GM12891 (cell line): ENCODE results near the gene FILIP1.
"Not testable (repeated sequence)": the region's sequence is repeated elsewhere in the genome, so short reads cannot be mapped to it uniquely, and the experiment has no call there.

ENCODE experiments used
- DNase-seq: peaks from one replicate; pipeline ENCODE4 v3.0.0; 2011; ENCODE audit warnings: low spot score; ENCODE audit not compliant: insufficient read length
- FAIRE-seq: peaks from 2 replicates; lab custom pipeline; 2011; peaks lifted over from hg19 to GRCh38; lab: Jason Lieb, UNC
- PAX5 ChIP-seq: IDR thresholded peaks from 2 replicates; pipeline ENCODE4 v1.6.1; 2011; ENCODE audit warnings: low read length, moderate library complexity, mild to moderate bottlenecking; ENCODE audit not compliant: insufficient read depth, severe bottlenecking
- POLR2A ChIP-seq: IDR thresholded peaks from 2 replicates; pipeline ENCODE4 v1.6.1; 2011; ENCODE audit warnings: low read depth, low read length, control low read depth
- POLR2AphosphoS5 ChIP-seq: IDR thresholded peaks from 2 replicates; pipeline ENCODE4 v1.6.1; 2011; ENCODE audit warnings: low read depth, low read length, control low read depth
- POU2F2 ChIP-seq: IDR thresholded peaks from 2 replicates; pipeline ENCODE4 v1.6.1; 2011; ENCODE audit warnings: low read depth, mild to moderate bottlenecking, control low read depth, low read length, moderate library complexity
- SPI1 ChIP-seq: IDR thresholded peaks from 2 replicates; pipeline ENCODE4 v1.6.1; 2011; ENCODE audit warnings: low read depth, low read length, control low read depth
- TAF1 ChIP-seq: IDR thresholded peaks from 2 replicates; pipeline ENCODE4 v1.6.1; 2011; ENCODE audit warnings: low read depth, low read length, control low read depth

The FILIP1 gene

GRCh38 chr6:75414445-75415021 lies 79.1 kb downstream of the FILIP1 start:
- FAIRE-seq: no peak
- TF ChIP-seq POLR2A: no peak
- TF ChIP-seq TAF1: no peak
- no peak for DNase-seq

- FAIRE-seq (no peak), DNase-seq (no peak)
- TF ChIP-seq POLR2A: no peak
- no peak for TF ChIP-seq TAF1
- no peak for TF ChIP-seq POU2F2
- no peak for TF ChIP-seq SPI1
- TF ChIP-seq POLR2AphosphoS5: no peak
- no peak for TF ChIP-seq PAX5
These were observed 80.5 kb downstream of the FILIP1 start for GRCh38 chr6:75412969-75413662.

- not testable (repeated sequence) for FAIRE-seq, DNase-seq
These were observed 83.0 kb downstream of the FILIP1 start for GRCh38 chr6:75410564-75410963.

- DNase-seq (no peak), FAIRE-seq (no peak)
- no peak for TF ChIP-seq SPI1
- TF ChIP-seq TAF1: no peak
- no peak for TF ChIP-seq POU2F2
- TF ChIP-seq POLR2A: no peak
- TF ChIP-seq PAX5: no peak
- TF ChIP-seq POLR2AphosphoS5: no peak
These were observed 83.7 kb downstream of the FILIP1 start for GRCh38 chr6:75409928-75410327.

- no peak for FAIRE-seq
- no peak for DNase-seq
- TF ChIP-seq POLR2A: no peak
- TF ChIP-seq TAF1: no peak
- TF ChIP-seq POU2F2: no peak
- TF ChIP-seq PAX5: no peak
- no peak for TF ChIP-seq POLR2AphosphoS5
- TF ChIP-seq SPI1: no peak
These were observed 84.3 kb downstream of the FILIP1 start for GRCh38 chr6:75409286-75409685.

GRCh38 chr6:75403563-75404080 lies 90.0 kb downstream of the FILIP1 start:
- TF ChIP-seq POLR2A (no peak), SPI1 (no peak), POLR2AphosphoS5 (no peak), PAX5 (no peak)
- DNase-seq (no peak), FAIRE-seq (no peak)

- TF ChIP-seq POU2F2 (no peak), POLR2AphosphoS5 (no peak), POLR2A (no peak), SPI1 (no peak), TAF1 (no peak), PAX5 (no peak)
- FAIRE-seq (no peak), DNase-seq (no peak)
These were observed 91.3 kb downstream of the FILIP1 start for GRCh38 chr6:75402296-75402695.

GRCh38 chr6:75397656-75398465 lies 95.7 kb downstream of the FILIP1 start:
- no peak for TF ChIP-seq POU2F2
- no peak for TF ChIP-seq SPI1
- no peak for TF ChIP-seq POLR2AphosphoS5
- no peak for TF ChIP-seq POLR2A
- TF ChIP-seq PAX5: no peak
- no peak for TF ChIP-seq TAF1
- no peak for FAIRE-seq
- no peak for DNase-seq

- FAIRE-seq: no peak
- no peak for DNase-seq
- TF ChIP-seq TAF1 (no peak), POU2F2 (no peak), SPI1 (no peak), POLR2A (no peak), PAX5 (no peak), POLR2AphosphoS5 (no peak)
These were observed 96.4 kb downstream of the FILIP1 start for GRCh38 chr6:75397171-75397570.
